ENCODE data around the gene POLH. TPM values are rescaled to one million over a fixed set of nuclear protein-coding genes. Genes with fewer than 3 reads are reported as not detected.

POLH gene
- total and polyA plus RNA-seq, 9 of the 15 experiments (the other 6 are each of a cell fraction or from before 2014, with no cell fraction given): 5.8 to 31.6 (median 20.6) TPM

DNA sequence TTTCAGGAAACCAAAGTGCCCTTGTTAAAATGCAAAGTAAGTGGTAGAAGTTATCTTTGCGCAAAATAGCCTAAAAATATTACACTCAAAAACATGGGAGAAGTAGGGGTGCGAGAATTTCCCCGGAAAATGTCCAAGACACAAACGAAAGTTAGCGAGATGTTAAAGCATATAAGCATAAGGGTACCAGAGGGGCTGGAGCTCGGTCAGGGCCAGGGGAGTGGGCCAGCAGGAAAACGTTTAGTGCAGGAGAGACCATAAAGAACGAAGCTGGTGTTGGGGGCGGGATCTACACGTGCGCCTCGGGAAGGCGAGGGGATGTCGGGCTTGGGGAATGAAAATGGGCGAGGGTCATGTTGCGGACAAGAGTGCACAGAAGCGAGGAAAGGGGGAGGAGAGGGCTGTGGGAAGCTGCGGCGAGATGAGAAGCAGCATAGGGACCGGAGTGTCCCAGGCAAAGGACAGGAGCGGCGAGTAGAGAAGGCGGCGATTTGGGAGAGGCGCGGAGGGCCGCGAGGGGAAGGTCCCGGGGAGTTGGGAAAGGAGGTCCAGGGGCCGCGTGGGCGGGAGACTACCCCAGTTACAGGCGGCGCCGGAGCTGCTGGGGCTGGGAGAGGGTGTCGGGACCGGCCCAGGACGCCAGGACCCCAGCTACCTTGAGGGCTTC is 747 bp upstream of the POLH start:
- Histone ChIP-seq H3K9me3 (replicated peaks; ENCODE audit: control insufficient read depth, insufficient read depth, low read depth, low read length) (no peaks in the 10 kb centered on the region), H3K4me1 (replicated peaks in 1 of 2; ENCODE audit: control insufficient read depth in 2 of 2, insufficient read depth in 2 of 2, low read length in 2 of 2) (peaks cover 10 to 14% of the 10 kb centered on the region in 2 experiments; a peak in 4 of 5 replicates), H3K4me2 (ENCODE audit: insufficient read depth, low read length) (peak overlapping the region; percentile 98), H4K20me1 (replicated peaks; ENCODE audit: control insufficient read depth, insufficient read depth, low read length) (no peaks in the 10 kb centered on the region), H3K79me2 (ENCODE audit: control insufficient read depth, insufficient read depth, low read length) (peaks cover 80% of the 10 kb centered on the region), H3K27me3 (ENCODE audit: control insufficient read depth in 2 of 2, insufficient read depth in 2 of 2, low read length in 2 of 2) (no peaks in the 10 kb centered on the region), H3K9ac (ENCODE audit: insufficient read depth in 1 of 2, low read depth in 2 of 2, low read length in 2 of 2) (peak overlapping the region; percentile 89 to 99), H3K27ac (ENCODE audit: extremely low read depth, low read depth, low read length) (peak overlapping the region; percentile 84), H2AFZ (ENCODE audit: low read depth, low read length) (peak overlapping the region; percentile 86), H3K36me3 (ENCODE audit: control insufficient read depth, insufficient read depth, low read length) (peaks cover 44% of the 10 kb centered on the region), H3K9me1 (ENCODE audit: control insufficient read depth, insufficient read depth, low read length) (no peaks in the 10 kb centered on the region), H3K4me3 (peak overlapping the region; percentile 74)
- peak; percentile 61 for ATAC-seq
- no peak for FAIRE-seq
- no TSS peak for BruUV-seq (replicated peaks)
- 1% methylated on average over 35 of the region's 38 CpGs for WGBS (ENCODE audit: insufficient coverage, low coverage, missing lambda C conversion rate)
- DNase-seq (ENCODE audit: extremely low read depth in 1 of 4, low spot score in 3 of 4): peak; percentile 64 to 88 (median 76)
- ChIA-PET POLR2A (interaction anchor here (0.6 to 1.6 kb wide), 16 partner anchors 10 to 1495 kb away, joined by 3 to 14 read pairs (median 3); partner anchors contain the start of gene GTPBP2), CTCF (ENCODE audit: low intra/inter-chr PET ratio) (no interaction called here)
- intact Hi-C loops (cut with micrococcal nuclease) (no loop called here), in situ Hi-C loops (cut with MboI) (no loop called here)
- TF ChIP-seq, protein P1, sequence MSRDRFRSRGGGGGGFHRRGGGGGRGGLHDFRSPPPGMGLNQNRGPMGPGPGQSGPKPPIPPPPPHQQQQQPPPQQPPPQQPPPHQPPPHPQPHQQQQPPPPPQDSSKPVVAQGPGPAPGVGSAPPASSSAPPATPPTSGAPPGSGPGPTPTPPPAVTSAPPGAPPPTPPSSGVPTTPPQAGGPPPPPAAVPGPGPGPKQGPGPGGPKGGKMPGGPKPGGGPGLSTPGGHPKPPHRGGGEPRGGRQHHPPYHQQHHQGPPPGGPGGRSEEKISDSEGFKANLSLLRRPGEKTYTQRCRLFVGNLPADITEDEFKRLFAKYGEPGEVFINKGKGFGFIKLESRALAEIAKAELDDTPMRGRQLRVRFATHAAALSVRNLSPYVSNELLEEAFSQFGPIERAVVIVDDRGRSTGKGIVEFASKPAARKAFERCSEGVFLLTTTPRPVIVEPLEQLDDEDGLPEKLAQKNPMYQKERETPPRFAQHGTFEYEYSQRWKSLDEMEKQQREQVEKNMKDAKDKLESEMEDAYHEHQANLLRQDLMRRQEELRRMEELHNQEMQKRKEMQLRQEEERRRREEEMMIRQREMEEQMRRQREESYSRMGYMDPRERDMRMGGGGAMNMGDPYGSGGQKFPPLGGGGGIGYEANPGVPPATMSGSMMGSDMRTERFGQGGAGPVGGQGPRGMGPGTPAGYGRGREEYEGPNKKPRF (IDR thresholded peaks at IDR 0.05; ENCODE audit: low read depth, low read length): no peak
- TF ChIP-seq MTA3 (IDR thresholded peaks at IDR 0.05; ENCODE audit: borderline replicate concordance) (no peak), NRF1 (conservative IDR thresholded peaks at IDR 0.05 in 1 of 2, IDR thresholded peaks at IDR 0.05 in 1 of 2) (no peak), U2AF1 (optimal IDR thresholded peaks at IDR 0.05; ENCODE audit: low read depth, low read length) (no peak), ZNF316 (IDR thresholded peaks at IDR 0.05) (peak; percentile 40; the same call in 1 of the 2 replicates), CHD1 (IDR thresholded peaks at IDR 0.05; ENCODE audit: low read length) (peak; percentile 47), CBX5 (IDR thresholded peaks at IDR 0.05; ENCODE audit: borderline replicate concordance, low read depth) (no peak), SIN3A (IDR thresholded peaks at IDR 0.05; ENCODE audit: borderline replicate concordance in 2 of 2, control insufficient read depth in 1 of 2, low read depth in 2 of 2, low read length in 2 of 2) (peak; percentile 3 to 77; a peak in 1 of 4 replicates), MECOM (CRISPR knock-in tag; IDR thresholded peaks at IDR 0.05) (0 out of 2 replicates have a peak, but pooled peaks have one; percentile 47)
- TF ChIP-seq, protein P2, sequence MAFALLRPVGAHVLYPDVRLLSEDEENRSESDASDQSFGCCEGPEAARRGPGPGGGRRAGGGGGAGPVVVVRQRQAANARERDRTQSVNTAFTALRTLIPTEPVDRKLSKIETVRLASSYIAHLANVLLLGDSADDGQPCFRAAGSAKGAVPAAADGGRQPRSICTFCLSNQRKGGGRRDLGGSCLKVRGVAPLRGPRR (CRISPR knock-in tag; IDR thresholded peaks at IDR 0.05): 0 out of 2 replicates have a peak, but pooled peaks have one; percentile 47
- TF ChIP-seq, protein P3, sequence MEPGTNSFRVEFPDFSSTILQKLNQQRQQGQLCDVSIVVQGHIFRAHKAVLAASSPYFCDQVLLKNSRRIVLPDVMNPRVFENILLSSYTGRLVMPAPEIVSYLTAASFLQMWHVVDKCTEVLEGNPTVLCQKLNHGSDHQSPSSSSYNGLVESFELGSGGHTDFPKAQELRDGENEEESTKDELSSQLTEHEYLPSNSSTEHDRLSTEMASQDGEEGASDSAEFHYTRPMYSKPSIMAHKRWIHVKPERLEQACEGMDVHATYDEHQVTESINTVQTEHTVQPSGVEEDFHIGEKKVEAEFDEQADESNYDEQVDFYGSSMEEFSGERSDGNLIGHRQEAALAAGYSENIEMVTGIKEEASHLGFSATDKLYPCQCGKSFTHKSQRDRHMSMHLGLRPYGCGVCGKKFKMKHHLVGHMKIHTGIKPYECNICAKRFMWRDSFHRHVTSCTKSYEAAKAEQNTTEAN (CRISPR knock-in tag; IDR thresholded peaks at IDR 0.05): 0 out of 2 replicates have a peak, but pooled peaks have one; percentile 62
- TF ChIP-seq, protein P4, sequence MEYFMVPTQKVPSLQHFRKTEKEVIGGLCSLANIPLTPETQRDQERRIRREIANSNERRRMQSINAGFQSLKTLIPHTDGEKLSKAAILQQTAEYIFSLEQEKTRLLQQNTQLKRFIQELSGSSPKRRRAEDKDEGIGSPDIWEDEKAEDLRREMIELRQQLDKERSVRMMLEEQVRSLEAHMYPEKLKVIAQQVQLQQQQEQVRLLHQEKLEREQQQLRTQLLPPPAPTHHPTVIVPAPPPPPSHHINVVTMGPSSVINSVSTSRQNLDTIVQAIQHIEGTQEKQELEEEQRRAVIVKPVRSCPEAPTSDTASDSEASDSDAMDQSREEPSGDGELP (CRISPR knock-in tag; IDR thresholded peaks at IDR 0.05; ENCODE audit: borderline replicate concordance): no peak
- TF ChIP-seq, protein P5, sequence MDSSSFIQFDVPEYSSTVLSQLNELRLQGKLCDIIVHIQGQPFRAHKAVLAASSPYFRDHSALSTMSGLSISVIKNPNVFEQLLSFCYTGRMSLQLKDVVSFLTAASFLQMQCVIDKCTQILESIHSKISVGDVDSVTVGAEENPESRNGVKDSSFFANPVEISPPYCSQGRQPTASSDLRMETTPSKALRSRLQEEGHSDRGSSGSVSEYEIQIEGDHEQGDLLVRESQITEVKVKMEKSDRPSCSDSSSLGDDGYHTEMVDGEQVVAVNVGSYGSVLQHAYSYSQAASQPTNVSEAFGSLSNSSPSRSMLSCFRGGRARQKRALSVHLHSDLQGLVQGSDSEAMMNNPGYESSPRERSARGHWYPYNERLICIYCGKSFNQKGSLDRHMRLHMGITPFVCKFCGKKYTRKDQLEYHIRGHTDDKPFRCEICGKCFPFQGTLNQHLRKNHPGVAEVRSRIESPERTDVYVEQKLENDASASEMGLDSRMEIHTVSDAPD (CRISPR knock-in tag; IDR thresholded peaks at IDR 0.05): no peak
